ENCODE results near the gene TMEM231. TPM values are rescaled to one million over a fixed set of nuclear protein-coding genes. Genes with fewer than 3 reads are reported as not detected.

TMEM231 gene
- total and polyA plus RNA-seq, 9 of the 15 experiments (the other 6 are each of a cell fraction or from before 2014, with no cell fraction given): 1.6 to 27.6 (median 9.1) TPM

GRCh38 chr16:75578212-75578611 is 22.2 kb upstream of the TMEM231 start (continued):
- TF ChIP-seq NCOA6 (IDR thresholded peaks at IDR 0.05) (no peak), ATF7 (IDR thresholded peaks at IDR 0.05) (no peak; the same call in 1 of the 2 replicates), ZFP30 (CRISPR knock-in tag; IDR thresholded peaks at IDR 0.05; ENCODE audit: borderline replicate concordance) (no peak), TEAD4 (IDR thresholded peaks at IDR 0.05; ENCODE audit: low read length) (peak; percentile 83), TEAD4 (CRISPR knock-in tag; IDR thresholded peaks at IDR 0.05; ENCODE audit: borderline replicate concordance) (no peak), ZKSCAN1 (IDR thresholded peaks at IDR 0.05; ENCODE audit: low read depth, low read length) (no peak), WHSC1 (IDR thresholded peaks at IDR 0.05; ENCODE audit: low read length) (no peak), TRIM28 (IDR thresholded peaks at IDR 0.05) (no peak), MAFK (IDR thresholded peaks at IDR 0.05; ENCODE audit: low read length) (no peak), NCOR1 (IDR thresholded peaks at IDR 0.05) (peak; percentile 84), MEF2A (IDR thresholded peaks at IDR 0.05; ENCODE audit: control insufficient read depth, low read depth, low read length) (no peak), ZBTB26 (CRISPR knock-in tag; IDR thresholded peaks at IDR 0.05) (no peak)

- no peaks in the 10 kb centered on the region for H3K9me1 ChIP-seq (ENCODE audit: control insufficient read depth, insufficient read depth, low read length)
- H4K20me1 ChIP-seq (replicated peaks; ENCODE audit: control insufficient read depth, insufficient read depth, low read length): peaks cover 9% of the 10 kb centered on the region; the same call in 1 of the 2 replicates
- FAIRE-seq: peak; percentile 51
- peaks cover 73% of the 10 kb centered on the region; the same call in 2 of the 3 replicates for H3K36me3 ChIP-seq (ENCODE audit: control insufficient read depth, insufficient read depth, low read length)
- H2AFZ ChIP-seq (ENCODE audit: low read depth, low read length): no peak overlapping the region
- H3K4me1 ChIP-seq (replicated peaks in 1 of 2; ENCODE audit: control insufficient read depth in 2 of 2, insufficient read depth in 2 of 2, low read length in 2 of 2): peaks cover 15 to 20% of the 10 kb centered on the region in 2 experiments; a peak in 3 of 5 replicates
- no peak for DNase-seq (ENCODE audit: extremely low read depth in 1 of 4, low spot score in 3 of 4)
- H3K27me3 ChIP-seq (ENCODE audit: control insufficient read depth in 2 of 2, insufficient read depth in 2 of 2, low read length in 2 of 2): no peaks in the 10 kb centered on the region
- in situ Hi-C loops (cut with MboI): no loop called here
- no TSS peak for BruUV-seq (replicated peaks)
- ChIA-PET POLR2A (interaction anchor here (0.9 to 2.4 kb wide), 5 partner anchors 8 to 15 kb away, joined by 3 to 11 read pairs (median 4); partner anchors contain the start of gene GABARAPL2), CTCF (ENCODE audit: low intra/inter-chr PET ratio) (no interaction called here)
- H3K79me2 ChIP-seq (ENCODE audit: control insufficient read depth, insufficient read depth, low read length): peaks cover 11% of the 10 kb centered on the region; the same call in 1 of the 3 replicates
- H3K9ac ChIP-seq (ENCODE audit: insufficient read depth in 1 of 2, low read depth in 2 of 2, low read length in 2 of 2): no peak overlapping the region
- intact Hi-C loops (cut with micrococcal nuclease): no loop called here
- WGBS (ENCODE audit: insufficient coverage, low coverage, missing lambda C conversion rate): 65% methylated on average over 3 of the region's 3 CpGs
- ATAC-seq: peak; percentile 23; the same call in 2 of the 3 replicates
- H3K4me2 ChIP-seq (ENCODE audit: insufficient read depth, low read length): no peak overlapping the region
- H3K9me3 ChIP-seq (replicated peaks; ENCODE audit: control insufficient read depth, insufficient read depth, low read depth, low read length): no peaks in the 10 kb centered on the region
- no peak overlapping the region for H3K27ac ChIP-seq (ENCODE audit: extremely low read depth, low read depth, low read length)
- no peak overlapping the region for H3K4me3 ChIP-seq
- no peak for TF ChIP-seq CBX5 (IDR thresholded peaks at IDR 0.05; ENCODE audit: borderline replicate concordance, low read depth)
- no peak for TF ChIP-seq BHLHE40 (IDR thresholded peaks at IDR 0.05; ENCODE audit: low read length)
- TF ChIP-seq RNF2 (IDR thresholded peaks at IDR 0.05): no peak
- no peak for TF ChIP-seq ZNF609 (CRISPR knock-in tag; IDR thresholded peaks at IDR 0.05; ENCODE audit: borderline replicate concordance)
- peak; percentile 74 for TF ChIP-seq HMBOX1 (IDR thresholded peaks at IDR 0.05)
- peak; percentile 82; the same call in 1 of the 2 replicates for TF ChIP-seq SPI1 (IDR thresholded peaks at IDR 0.05; ENCODE audit: borderline replicate concordance, low read depth, low read length)
Measured at GRCh38 chr16:75576384-75576811, 20.3 kb upstream of the TMEM231 start.
